GM12891 (cell line): ENCODE measurements around the gene ZIC1.

Experiments used
- PAX5 ChIP-seq: IDR thresholded peaks from 2 replicates; pipeline ENCODE4 v1.6.1; 2011; ENCODE audit warnings: low read length, moderate library complexity, mild to moderate bottlenecking; ENCODE audit not compliant: insufficient read depth, severe bottlenecking
- POLR2A ChIP-seq: IDR thresholded peaks from 2 replicates; pipeline ENCODE4 v1.6.1; 2011; ENCODE audit warnings: low read depth, low read length, control low read depth
- TAF1 ChIP-seq: IDR thresholded peaks from 2 replicates; pipeline ENCODE4 v1.6.1; 2011; ENCODE audit warnings: low read depth, low read length, control low read depth

DNA sequence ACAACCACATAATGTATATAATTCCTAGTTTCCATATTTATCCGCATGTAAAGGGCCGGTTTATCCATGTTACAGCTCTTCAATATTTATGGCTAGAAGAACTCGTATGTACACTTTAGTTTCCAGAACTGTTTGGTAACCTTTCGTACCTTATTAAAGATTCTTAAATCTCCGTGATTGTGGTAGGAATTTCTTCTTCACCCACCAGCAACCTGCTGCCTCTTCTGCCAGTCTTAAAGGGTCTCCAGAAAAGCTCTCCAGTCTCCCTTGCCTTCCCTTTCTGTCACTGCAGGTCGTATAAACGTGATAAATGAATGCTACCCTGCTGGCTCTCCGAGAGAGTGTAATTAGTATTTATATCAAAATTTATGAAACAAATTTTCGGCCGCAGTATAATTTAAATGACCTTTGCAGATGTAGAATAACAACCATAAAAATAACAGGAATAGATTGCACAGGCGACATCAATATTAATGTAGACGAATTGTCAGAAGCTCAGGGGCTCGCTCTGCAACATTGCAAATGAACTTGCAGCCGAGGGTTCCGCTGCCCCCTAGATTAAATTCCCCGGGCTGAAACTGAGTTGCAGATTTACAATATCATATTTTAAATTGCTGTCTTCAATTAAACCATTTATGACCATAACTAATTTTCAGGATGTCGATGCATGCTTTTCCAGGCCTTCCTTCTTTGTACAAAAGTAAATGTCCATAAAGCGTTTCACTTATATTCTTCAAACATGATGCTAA is 5.4 kb downstream of the ZIC1 start:
- TF ChIP-seq PAX5, result no peak
- TF ChIP-seq POLR2A, result no peak
- TF ChIP-seq TAF1, result no peak
